Psoas muscle (tissue), 8 donors: ENCODE results near the gene CHST15. TPM values are rescaled to one million over a fixed set of nuclear protein-coding genes. Genes with fewer than 3 reads are reported as not detected.
A peak's percentile ranks its signal among the peaks of the same experiment; 100 is the strongest.

Experiments
- ATAC-seq, 4 donors: fragments of 200-7000 bp; cut with Tn5 transposase; one replicate each; pipeline ENCODE4 v1.9.1; 2020; ENCODE audit warnings: moderate library complexity in 3 of 4, mild to moderate bottlenecking in 2 of 4
- DNase-seq, 2 donors: peaks; one replicate each; pipeline ENCODE4 v3.0.0-alpha.2; 2020
- H3K27ac ChIP-seq: fragments of 200-600 bp; one replicate; pipeline ENCODE4 v1.8.0; 2022
- H3K27me3 ChIP-seq, 3 donors: fragments of 200-600 bp in 1 of 3; one replicate each; pipeline versions ENCODE4 v1.6.1 to v1.8.0; 2013 to 2022; ENCODE audit warnings: low read length in 2 of 3, mild to moderate bottlenecking in 2 of 3, moderate library complexity in 1 of 3; ENCODE audit not compliant: insufficient read depth in 3 of 3
- H3K36me3 ChIP-seq, 2 donors: fragments of 200-600 bp in 1 of 2; one replicate each; pipeline versions ENCODE4 v1.6.1 to v1.8.0; 2013 to 2022; ENCODE audit warnings: low read depth in 1 of 2, mild to moderate bottlenecking in 1 of 2, moderate library complexity in 1 of 2; ENCODE audit not compliant: insufficient read depth in 1 of 2
- H3K4me1 ChIP-seq: fragments of 200-600 bp; one replicate; pipeline ENCODE4 v1.8.0; 2022
- H3K4me3 ChIP-seq: fragments of 200-600 bp; one replicate; pipeline ENCODE4 v1.8.0; 2022; ENCODE audit warnings: mild to moderate bottlenecking
- H3K9me3 ChIP-seq: fragments of 200-600 bp; one replicate; pipeline ENCODE4 v1.8.0; 2022
- CTCF ChIP-seq: fragments of 200-600 bp; IDR thresholded peaks from one replicate; pipeline ENCODE4 v1.8.0; 2022; ENCODE audit warnings: antibody characterized with exemption
- WGBS, 3 donors: extraction: QIAGEN DNeasy Blood & Tissue Kit; methylation state at CpG; one replicate each; pipeline versions ENCODE4 v1.1.6 to v1.1.7; 2013; 5-methylcytosine and 5-hydroxymethylcytosine counted together
- intact Hi-C, 2 donors: fragments of 100-400 bp; cut with DNase I; formaldehyde crosslinking; loops; one replicate each; pipeline versions ENCODE4 v1.11.0 to v1.14.2; 2022
- polyA plus RNA-seq, 3 donors: library from polyadenylated mRNA; stranded (reverse); fragments of 200-250 nt; gene quantifications; one replicate each; pipeline ENCODE4 v1.2.3, GENCODE V29; 2013
- total RNA-seq, 4 donors: library from RNA; stranded (reverse); fragmentation: NEBNext Ultra II Directional in 2 of 4; extraction: Animal tissue kit (Norgen Biotek cat#: 25700) in 2 of 4; gene quantifications; one replicate each; pipeline versions ENCODE4 v1.2.1 to v1.2.4, GENCODE V29; 2021 to 2023
- donor health status: healthy with polysubstance abuse.
- donor health status: DM: no; HTN: no; CAD: no; lungs with moderate emphysema.
- donor health status: Bipolar disorder and iron deficiency.
- donor health status: healthy.
- donor health status: DM: yes; HTN: yes; CAD: no.
- donor health status: DM: no; HTN: no; CAD: no.
- donor health status: DM: no; HTN: no; CAD: no.
- donor health status: DM: yes; HTN: yes; CAD: no.

The CHST15 gene
- total and polyA plus RNA-seq, 7 donors: 3.6 to 39.2 (median 10.4) TPM

- WGBS, 3 donors: 42 to 62% (median 55%) methylated on average over 18 of the region's 18 CpGs
- no peak for TF ChIP-seq CTCF
- H3K27ac ChIP-seq: no peak overlapping the region
- H3K4me3 ChIP-seq: no peak overlapping the region
- no peaks in the 10 kb centered on the region for H3K27me3 ChIP-seq
- DNase-seq (peak in 1 of 2 donors; percentile 23), ATAC-seq (no peak)
- H3K4me1 ChIP-seq: no peaks in the 10 kb centered on the region
- peaks cover 0 to 16% of the 10 kb centered on the region in 2 donors for H3K36me3 ChIP-seq
- intact Hi-C loops: loop anchor here in 1 of 2 donors (10.0 kb wide), 1 partner anchor 244 kb away; no protein-coding TSS in a partner anchor
- no peaks in the 10 kb centered on the region for H3K9me3 ChIP-seq
These were observed 72.2 kb downstream of the CHST15 start for GRCh38 chr10:124020981-124021815.

GRCh38 chr10:124019886-124020797 lies 73.3 kb downstream of the CHST15 start:
- intact Hi-C loops: loop anchor here in 1 of 2 donors (10.0 kb wide), 1 partner anchor 245 kb away; no protein-coding TSS in a partner anchor
- H3K36me3 ChIP-seq: peaks cover 0 to 16% of the 10 kb centered on the region in 2 donors
- DNase-seq: peak in 1 of 2 donors; percentile 18
- WGBS, 3 donors: 57 to 79% (median 69%) methylated on average over 13 of the region's 13 CpGs
- H3K4me3 ChIP-seq: no peak overlapping the region
- no peak for ATAC-seq
- TF ChIP-seq CTCF: no peak
- no peaks in the 10 kb centered on the region for H3K4me1 ChIP-seq
- no peaks in the 10 kb centered on the region for H3K27me3 ChIP-seq
- no peaks in the 10 kb centered on the region for H3K9me3 ChIP-seq
- no peak overlapping the region for H3K27ac ChIP-seq

DNA sequence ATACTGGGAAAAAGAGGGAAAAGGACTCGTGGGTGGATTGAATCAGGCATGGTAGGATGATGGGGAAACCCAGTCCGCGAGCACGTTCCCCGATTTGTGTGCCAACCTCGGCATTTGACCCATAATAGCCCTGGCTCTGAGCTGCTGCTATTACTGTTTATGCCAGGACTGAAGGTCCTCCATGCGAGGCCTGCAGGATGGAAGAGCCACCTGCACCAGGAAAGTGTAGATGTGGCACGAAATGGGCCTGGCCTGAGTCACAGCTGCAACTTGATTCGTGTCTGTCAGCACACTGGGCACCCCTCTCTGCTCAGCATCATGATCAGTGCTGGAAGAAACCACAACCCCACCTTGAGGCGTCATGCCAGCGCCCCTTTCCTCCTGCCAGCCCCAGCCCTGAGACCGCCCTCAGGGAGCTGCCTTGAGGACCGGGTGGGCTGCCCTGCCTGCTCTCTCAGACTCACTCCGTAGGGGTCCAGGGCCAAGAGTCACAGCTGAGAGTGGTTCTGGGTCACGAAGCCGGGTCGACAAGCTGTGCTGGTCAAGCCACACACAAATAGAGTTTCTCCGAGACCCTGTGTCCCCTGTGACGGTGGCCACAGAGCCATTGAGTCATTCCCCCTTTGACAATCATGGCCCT lies 74.4 kb downstream of the CHST15 start:
- intact Hi-C loops: no loop called here
- no peak for TF ChIP-seq CTCF
- peak in 1 of 2 donors; percentile 34 for DNase-seq
- Histone ChIP-seq H3K27ac (no peak overlapping the region), H3K4me3 (no peak overlapping the region), H3K36me3 (peaks cover 0 to 16% of the 10 kb centered on the region in 2 donors), H3K9me3 (no peaks in the 10 kb centered on the region), H3K27me3 (no peaks in the 10 kb centered on the region), H3K4me1 (no peaks in the 10 kb centered on the region)
- peak in 2 of 4 donors; percentile 22 to 36 for ATAC-seq
- 69 to 84% (median 71%) methylated on average over 19 of the region's 19 CpGs for WGBS, 3 donors

DNA sequence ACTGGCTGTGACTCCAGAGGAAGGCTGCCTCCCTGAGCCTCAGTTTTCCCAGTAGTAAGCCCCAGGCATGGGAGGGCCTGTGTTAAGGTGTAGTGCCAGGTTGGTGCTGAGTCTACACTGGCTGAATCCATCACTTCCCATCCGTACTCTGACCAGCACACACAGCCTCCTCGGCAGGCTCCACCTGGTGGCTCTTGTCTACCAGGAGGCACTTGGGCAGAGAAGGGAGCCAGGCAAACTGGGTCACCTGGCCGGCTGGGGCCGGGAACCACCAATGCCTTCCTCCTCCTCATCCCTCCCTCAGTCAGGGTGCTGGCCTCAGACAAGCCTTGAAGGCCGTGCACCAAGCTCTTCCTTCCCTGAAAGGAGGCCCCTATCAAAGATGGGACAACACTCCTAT lies 75.7 kb downstream of the CHST15 start:
- no peaks in the 10 kb centered on the region for H3K4me1 ChIP-seq
- DNase-seq (peak in 1 of 2 donors; percentile 15), ATAC-seq (no peak)

More for the DNA sequence above, 75.7 kb downstream of the CHST15 start:
- 86 to 90% (median 89%) methylated on average over 5 of the region's 5 CpGs for WGBS, 3 donors
- Histone ChIP-seq H3K36me3 (peaks cover 0 to 16% of the 10 kb centered on the region in 2 donors), H3K4me3 (no peak overlapping the region), H3K27ac (no peak overlapping the region), H3K9me3 (no peaks in the 10 kb centered on the region), H3K27me3 (no peaks in the 10 kb centered on the region)
- TF ChIP-seq CTCF: no peak
- intact Hi-C loops: no loop called here
